ENCODE data around the gene NRTN. TPM values are rescaled to one million over a fixed set of nuclear protein-coding genes. Genes with fewer than 3 reads are reported as not detected.

The NRTN gene
- total and polyA plus RNA-seq, 2 donors (not counting 1 experiment from before 2014, with no cell fraction given) = 0.27 TPM; not detected in 1

- peaks cover 0 to 9% (median 0%) of the 10 kb centered on the region in 4 experiments for H3K27me3 ChIP-seq (replicated peaks in 1 of 4; ENCODE audit: control extremely low read depth in 1 of 4, control insufficient read depth in 3 of 4, insufficient read depth in 4 of 4, low read length in 3 of 4)
- no peaks in the 10 kb centered on the region for H3K36me3 ChIP-seq (replicated peaks in 1 of 2; ENCODE audit: control extremely low read depth in 1 of 2, control insufficient read depth in 1 of 2, extremely low read depth in 1 of 2, insufficient read depth in 2 of 2, low read length in 1 of 2)
- no peaks in the 10 kb centered on the region for H3K4me1 ChIP-seq (ENCODE audit: control insufficient read depth in 2 of 2, insufficient read depth in 2 of 2, low read length in 2 of 2)
- CTCF ChIA-PET = no interaction called here
- no peak overlapping the region for H3K27ac Mint-ChIP-seq
- H3K9ac ChIP-seq (ENCODE audit: low read length) = no peak overlapping the region
- H3K27ac ChIP-seq (ENCODE audit: low read length in 2 of 2) = no peak overlapping the region
- H3K27me3 Mint-ChIP-seq = peaks cover 3% of the 10 kb centered on the region
- H3K4me2 ChIP-seq (replicated peaks; ENCODE audit: low read depth, low read length, poor library complexity, severe bottlenecking) = no peak overlapping the region
- DNase-seq = no peak
- H3K4me3 Mint-ChIP-seq = no peak overlapping the region
- TF ChIP-seq EZH2 (IDR thresholded peaks at IDR 0.05; ENCODE audit: borderline replicate concordance, insufficient read depth, low read depth, low read length, poor library complexity, severe bottlenecking) (no peak), CTCF (IDR thresholded peaks at IDR 0.05) (no peak)
- intact Hi-C loops (cut with micrococcal nuclease) = no loop called here
- no peak overlapping the region for H2AFZ ChIP-seq (ENCODE audit: insufficient read depth, low read depth, low read length, poor library complexity, severe bottlenecking)
- peaks cover 0 to 3% (median 0%) of the 10 kb centered on the region in 3 donors for H3K9me3 ChIP-seq (ENCODE audit: control extremely low read depth in 1 of 3, control insufficient read depth in 2 of 3, insufficient read depth in 1 of 3, low read length in 2 of 3)
- H3K9me3 Mint-ChIP-seq (ENCODE audit: insufficient read depth) = no peaks in the 10 kb centered on the region
- 93% methylated on average over 14 of the region's 21 CpGs for WGBS (ENCODE audit: insufficient coverage)
- POLR2A ChIA-PET = no interaction called here
- no peaks in the 10 kb centered on the region for H4K20me1 ChIP-seq (ENCODE audit: control insufficient read depth, insufficient read depth, low read length, poor library complexity, severe bottlenecking)
- no peaks in the 10 kb centered on the region for H3K4me1 Mint-ChIP-seq
- ATAC-seq (ENCODE audit: low read depth) = no peak
- no peaks in the 10 kb centered on the region for H3K79me2 ChIP-seq (ENCODE audit: control insufficient read depth, insufficient read depth, low read length)
- H3K4me3 ChIP-seq (ENCODE audit: control extremely low read depth in 1 of 5, extremely low read depth in 1 of 5, insufficient read depth in 1 of 5, low read depth in 2 of 5, low read length in 4 of 5) = no peak overlapping the region
Measured at GRCh38 chr19:5843295-5843927, 38.5 kb downstream of the NRTN start.

DNA sequence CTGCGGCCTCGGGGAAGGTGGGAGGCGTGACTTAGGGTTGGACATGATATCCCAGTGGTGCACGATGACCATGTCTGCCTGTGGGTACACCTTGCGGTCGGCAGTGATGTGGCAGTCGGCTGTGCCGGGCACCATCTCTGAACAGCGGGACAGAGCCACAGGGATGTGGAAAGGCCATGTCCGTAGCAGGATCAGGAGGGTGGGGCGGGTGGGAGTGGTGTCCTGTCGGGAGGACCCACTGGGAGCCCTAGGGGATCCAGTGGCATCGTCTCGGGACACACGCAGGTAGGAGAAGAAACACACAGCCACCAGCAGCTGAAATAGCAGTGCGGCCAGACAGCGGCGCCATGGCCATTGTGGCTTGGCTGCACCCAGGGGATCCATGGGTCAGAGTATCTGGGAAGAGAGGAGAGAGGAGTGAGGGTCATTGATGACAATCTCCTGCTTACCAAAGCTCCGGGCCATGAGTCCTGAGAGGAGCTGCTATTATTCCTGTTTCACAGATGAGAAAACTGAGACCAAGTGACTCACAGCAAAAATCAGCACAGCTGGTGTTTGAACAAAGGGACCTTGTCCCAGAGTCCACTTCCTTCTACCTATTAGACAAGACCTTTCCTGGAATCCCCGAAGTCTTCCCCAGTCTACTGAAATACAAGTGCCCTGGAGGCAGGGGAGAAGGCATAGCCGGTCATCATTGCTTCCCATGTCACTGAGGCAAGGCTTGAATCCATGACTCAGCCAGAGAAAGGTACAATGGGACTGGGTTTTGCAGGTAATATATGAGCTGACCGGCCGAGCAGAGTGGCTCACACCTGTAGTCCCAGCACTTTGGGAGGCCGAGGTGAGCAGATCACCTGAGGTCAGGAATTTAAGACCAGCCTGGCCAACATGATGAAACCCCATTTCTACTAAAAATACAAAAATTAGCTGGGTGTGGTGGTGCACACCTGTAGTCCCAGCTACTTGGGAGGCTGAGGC lies 39.9 kb downstream of the NRTN start:
- H3K27ac ChIP-seq (ENCODE audit: low read length in 2 of 2) = no peak overlapping the region
- ChIA-PET CTCF (no interaction called here), POLR2A (no interaction called here)
- no peaks in the 10 kb centered on the region for H3K79me2 ChIP-seq (ENCODE audit: control insufficient read depth, insufficient read depth, low read length)
- H3K4me3 ChIP-seq (ENCODE audit: control extremely low read depth in 1 of 5, extremely low read depth in 1 of 5, insufficient read depth in 1 of 5, low read depth in 2 of 5, low read length in 4 of 5) = no peak overlapping the region
- Mint-ChIP-seq H3K9me3 (ENCODE audit: insufficient read depth) (no peaks in the 10 kb centered on the region), H3K27me3 (peaks cover 3% of the 10 kb centered on the region), H3K4me3 (no peak overlapping the region), H3K4me1 (no peaks in the 10 kb centered on the region), H3K27ac (no peak overlapping the region)
- H3K9me3 ChIP-seq (ENCODE audit: control extremely low read depth in 1 of 3, control insufficient read depth in 2 of 3, insufficient read depth in 1 of 3, low read length in 2 of 3) = no peaks in the 10 kb centered on the region
- ATAC-seq (ENCODE audit: low read depth) = no peak
- H2AFZ ChIP-seq (ENCODE audit: insufficient read depth, low read depth, low read length, poor library complexity, severe bottlenecking) = no peak overlapping the region
- intact Hi-C loops (cut with micrococcal nuclease) = no loop called here
- no peaks in the 10 kb centered on the region for H3K36me3 ChIP-seq (replicated peaks in 1 of 2; ENCODE audit: control extremely low read depth in 1 of 2, control insufficient read depth in 1 of 2, extremely low read depth in 1 of 2, insufficient read depth in 2 of 2, low read length in 1 of 2)
- no peaks in the 10 kb centered on the region for H4K20me1 ChIP-seq (ENCODE audit: control insufficient read depth, insufficient read depth, low read length, poor library complexity, severe bottlenecking)
- no peak for DNase-seq
- H3K4me1 ChIP-seq (ENCODE audit: control insufficient read depth in 2 of 2, insufficient read depth in 2 of 2, low read length in 2 of 2) = no peaks in the 10 kb centered on the region
- 95% methylated on average over 20 of the region's 24 CpGs for WGBS (ENCODE audit: insufficient coverage)
- TF ChIP-seq CTCF (IDR thresholded peaks at IDR 0.05) = no peak
- TF ChIP-seq EZH2 (IDR thresholded peaks at IDR 0.05; ENCODE audit: borderline replicate concordance, insufficient read depth, low read depth, low read length, poor library complexity, severe bottlenecking) = no peak
- no peaks in the 10 kb centered on the region for H3K27me3 ChIP-seq (replicated peaks in 1 of 4; ENCODE audit: control extremely low read depth in 1 of 4, control insufficient read depth in 3 of 4, insufficient read depth in 4 of 4, low read length in 3 of 4)
- H3K4me2 ChIP-seq (replicated peaks; ENCODE audit: low read depth, low read length, poor library complexity, severe bottlenecking) = no peak overlapping the region
- no peak overlapping the region for H3K9ac ChIP-seq (ENCODE audit: low read length)

Measured in B cell (primary cell).